ENCODE data around the gene ZNF500. TPM values are rescaled to one million over a fixed set of nuclear protein-coding genes. Genes with fewer than 3 reads are reported as not detected.

ZNF500 gene
- total RNA-seq, 1 donor from 2014 or later = 5.4 TPM

DNA sequence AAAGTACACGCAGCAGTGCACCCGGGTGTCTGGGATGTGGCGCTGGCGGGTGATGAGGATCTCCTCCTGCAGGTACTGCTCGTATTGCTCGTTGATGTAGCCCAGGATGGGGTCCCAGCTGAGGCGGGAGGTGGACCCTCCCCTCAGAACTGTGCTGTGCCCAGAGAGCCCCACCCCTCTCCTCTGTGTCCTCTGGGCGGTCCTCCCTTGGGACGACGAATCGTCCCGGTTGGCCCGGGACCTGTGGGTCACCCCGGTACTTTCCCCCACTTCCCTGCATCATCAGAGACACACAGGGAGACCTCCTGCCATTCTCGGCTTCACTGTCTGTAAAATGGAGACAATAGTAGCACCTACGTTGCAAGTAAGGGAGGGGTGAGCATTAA is 17.0 kb upstream of the ZNF500 start:
- H3K27ac ChIP-seq (replicated peaks) = no peak overlapping the region
- H3K4me1 ChIP-seq = no peaks in the 10 kb centered on the region
- H3K27me3 ChIP-seq (ENCODE audit: low read depth) = no peaks in the 10 kb centered on the region
- intact Hi-C loops (cut with micrococcal nuclease) = no loop called here
- no peak for DNase-seq
- H3K4me3 ChIP-seq = no peak overlapping the region
- TF ChIP-seq, protein P1, sequence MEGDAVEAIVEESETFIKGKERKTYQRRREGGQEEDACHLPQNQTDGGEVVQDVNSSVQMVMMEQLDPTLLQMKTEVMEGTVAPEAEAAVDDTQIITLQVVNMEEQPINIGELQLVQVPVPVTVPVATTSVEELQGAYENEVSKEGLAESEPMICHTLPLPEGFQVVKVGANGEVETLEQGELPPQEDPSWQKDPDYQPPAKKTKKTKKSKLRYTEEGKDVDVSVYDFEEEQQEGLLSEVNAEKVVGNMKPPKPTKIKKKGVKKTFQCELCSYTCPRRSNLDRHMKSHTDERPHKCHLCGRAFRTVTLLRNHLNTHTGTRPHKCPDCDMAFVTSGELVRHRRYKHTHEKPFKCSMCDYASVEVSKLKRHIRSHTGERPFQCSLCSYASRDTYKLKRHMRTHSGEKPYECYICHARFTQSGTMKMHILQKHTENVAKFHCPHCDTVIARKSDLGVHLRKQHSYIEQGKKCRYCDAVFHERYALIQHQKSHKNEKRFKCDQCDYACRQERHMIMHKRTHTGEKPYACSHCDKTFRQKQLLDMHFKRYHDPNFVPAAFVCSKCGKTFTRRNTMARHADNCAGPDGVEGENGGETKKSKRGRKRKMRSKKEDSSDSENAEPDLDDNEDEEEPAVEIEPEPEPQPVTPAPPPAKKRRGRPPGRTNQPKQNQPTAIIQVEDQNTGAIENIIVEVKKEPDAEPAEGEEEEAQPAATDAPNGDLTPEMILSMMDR (IDR thresholded peaks at IDR 0.05; ENCODE audit: borderline replicate concordance) = no peak
- H3K9me3 ChIP-seq (replicated peaks) = no peaks in the 10 kb centered on the region
- no peaks in the 10 kb centered on the region for H3K36me3 ChIP-seq

DNA sequence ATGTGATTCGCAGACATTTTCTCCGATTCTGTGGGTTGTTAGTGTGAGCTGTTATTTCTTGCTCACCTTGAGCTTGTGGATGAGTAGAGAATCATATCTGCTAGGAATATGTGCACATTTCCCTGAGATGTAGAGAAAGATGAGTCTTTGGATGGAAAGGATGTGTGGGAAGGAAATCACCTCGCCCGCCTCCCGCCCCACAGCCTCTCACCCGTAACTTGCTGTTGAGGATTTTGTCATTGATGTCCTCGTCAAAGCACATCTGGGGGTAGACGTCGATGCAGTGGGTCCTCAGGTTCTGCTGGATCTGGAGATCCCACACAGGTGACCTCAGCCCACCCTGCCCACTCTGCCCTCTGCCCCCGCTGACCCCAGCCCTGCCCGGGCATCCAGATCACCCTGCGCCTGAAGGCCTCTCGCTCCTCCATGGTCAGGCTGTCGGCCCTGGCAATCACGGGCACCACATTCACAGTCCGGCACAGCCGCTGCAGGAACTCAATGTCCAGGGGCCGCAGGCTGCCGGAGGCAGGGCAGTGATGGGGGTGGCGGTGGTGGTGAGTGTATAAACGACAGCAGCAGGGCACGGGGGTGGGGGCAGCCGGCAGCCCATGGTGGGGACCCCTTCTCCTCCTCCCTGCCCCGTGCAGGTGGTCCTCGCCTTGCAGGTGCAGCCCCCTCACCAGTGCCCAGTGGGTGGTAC is 16.4 kb upstream of the ZNF500 start:
- TF ChIP-seq, protein P1 (IDR thresholded peaks at IDR 0.05; ENCODE audit: borderline replicate concordance) = no peak
- intact Hi-C loops (cut with micrococcal nuclease) = no loop called here
- no peak for DNase-seq
- Histone ChIP-seq H3K9me3 (replicated peaks) (no peaks in the 10 kb centered on the region), H3K27ac (replicated peaks) (no peak overlapping the region), H3K27me3 (ENCODE audit: low read depth) (no peaks in the 10 kb centered on the region), H3K4me3 (no peak overlapping the region), H3K36me3 (no peaks in the 10 kb centered on the region), H3K4me1 (no peaks in the 10 kb centered on the region)

DNA sequence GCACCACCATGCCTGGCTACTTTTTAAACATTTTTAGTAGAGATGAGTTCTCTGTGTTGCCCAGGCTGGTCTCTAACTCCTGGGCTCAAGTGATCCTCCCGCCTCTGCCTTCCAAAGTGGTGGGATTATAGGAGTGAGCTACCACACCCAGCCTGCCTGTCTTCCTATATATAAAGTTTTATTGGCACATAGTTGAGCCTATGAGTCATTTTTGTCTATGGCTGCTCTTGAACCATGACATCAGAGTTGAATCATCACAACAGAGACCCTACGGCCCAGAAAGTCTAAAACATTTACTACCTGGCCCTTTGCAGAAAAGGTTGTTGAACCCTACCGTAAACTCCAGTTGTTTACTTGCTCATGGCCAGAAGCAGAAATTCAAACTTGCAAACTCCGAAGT is 13.3 kb upstream of the ZNF500 start:
- DNase-seq = no peak
- TF ChIP-seq, protein P1 (IDR thresholded peaks at IDR 0.05; ENCODE audit: borderline replicate concordance) = no peak
- no peaks in the 10 kb centered on the region for H3K4me1 ChIP-seq
- H3K36me3 ChIP-seq = no peaks in the 10 kb centered on the region
- intact Hi-C loops (cut with micrococcal nuclease) = no loop called here
- no peaks in the 10 kb centered on the region for H3K9me3 ChIP-seq (replicated peaks)
- no peak overlapping the region for H3K27ac ChIP-seq (replicated peaks)
- no peak overlapping the region for H3K4me3 ChIP-seq
- H3K27me3 ChIP-seq (ENCODE audit: low read depth) = no peaks in the 10 kb centered on the region

DNA sequence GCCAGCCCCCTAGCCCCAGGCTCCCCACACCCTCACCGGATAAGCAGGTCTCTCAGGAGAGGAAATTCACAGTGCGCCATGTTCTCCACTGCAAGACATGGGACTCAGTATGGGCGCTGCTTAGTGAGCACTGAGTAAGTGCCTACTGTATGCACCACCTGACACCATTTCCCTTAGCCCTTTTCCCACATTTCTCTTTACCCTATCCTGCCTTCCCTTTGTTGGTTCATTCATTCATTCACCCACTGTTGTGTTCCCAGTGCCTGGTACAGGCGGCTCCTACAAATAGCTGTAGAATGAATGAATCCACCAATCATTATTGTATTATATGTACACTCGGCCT is 11.1 kb upstream of the ZNF500 start:
- TF ChIP-seq, protein P1 (IDR thresholded peaks at IDR 0.05; ENCODE audit: borderline replicate concordance) = no peak
- H3K4me3 ChIP-seq = no peak overlapping the region
- no peaks in the 10 kb centered on the region for H3K36me3 ChIP-seq
- H3K4me1 ChIP-seq = no peaks in the 10 kb centered on the region
- no peak overlapping the region for H3K27ac ChIP-seq (replicated peaks)
- intact Hi-C loops (cut with micrococcal nuclease) = no loop called here
- no peaks in the 10 kb centered on the region for H3K27me3 ChIP-seq (ENCODE audit: low read depth)
- no peaks in the 10 kb centered on the region for H3K9me3 ChIP-seq (replicated peaks)
- DNase-seq = no peak

DNA sequence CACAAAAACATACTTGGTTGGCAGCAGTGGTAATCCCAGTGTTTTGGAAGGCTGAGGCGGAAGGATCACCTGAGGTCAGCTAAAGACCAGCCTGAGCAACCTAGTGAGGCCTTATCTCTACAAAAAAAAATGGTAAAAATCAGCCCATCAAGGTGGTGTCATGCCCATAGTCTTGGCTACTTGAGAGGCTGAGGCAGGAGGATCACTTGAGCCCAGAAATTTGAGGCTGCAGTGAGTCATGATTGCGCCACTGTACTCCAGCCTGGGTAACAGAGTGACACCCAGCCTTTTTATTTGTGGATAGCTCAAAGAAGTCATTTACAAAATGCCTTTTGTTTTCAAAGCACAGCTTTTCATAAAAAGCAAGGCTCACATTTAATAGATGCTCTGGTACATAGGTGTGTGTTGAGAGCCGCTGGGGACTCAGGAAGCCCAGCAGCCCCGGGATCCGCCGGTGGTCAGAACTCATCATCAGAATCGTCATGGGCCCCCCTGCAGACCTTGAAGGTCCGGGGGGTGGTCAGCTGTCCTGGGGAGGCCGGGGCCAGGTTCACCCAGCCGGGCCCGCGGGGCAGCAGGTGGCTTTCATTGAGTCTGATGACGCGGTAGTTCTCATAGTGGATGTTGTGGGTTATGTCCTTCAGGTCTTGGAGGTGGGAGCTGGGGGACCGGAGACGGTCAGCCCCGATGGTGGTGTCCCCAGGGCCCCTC is 10.5 kb upstream of the ZNF500 start:
- Histone ChIP-seq H3K4me1 (no peaks in the 10 kb centered on the region), H3K4me3 (no peak overlapping the region), H3K27ac (replicated peaks) (no peak overlapping the region), H3K36me3 (no peaks in the 10 kb centered on the region), H3K27me3 (ENCODE audit: low read depth) (no peaks in the 10 kb centered on the region), H3K9me3 (replicated peaks) (no peaks in the 10 kb centered on the region)
- intact Hi-C loops (cut with micrococcal nuclease) = no loop called here
- TF ChIP-seq, protein P1 (IDR thresholded peaks at IDR 0.05; ENCODE audit: borderline replicate concordance) = no peak
- DNase-seq = no peak
